B cell (primary cell): ENCODE results near the gene ERC2.

Experiments used
- EZH2 ChIP-seq: IDR thresholded peaks from 2 replicates; pipeline ENCODE4 v1.6.1; 2012; ENCODE audit warnings: borderline replicate concordance, low read depth, mild to moderate bottlenecking, moderate library complexity, low read length; ENCODE audit not compliant: insufficient read depth, poor library complexity, severe bottlenecking
- TF ChIP-seq, protein P1 (sequence below): fragments of 200-600 bp; IDR thresholded peaks from one replicate; pipeline ENCODE4 v1.8.0; 2022; ENCODE audit warnings: antibody characterized with exemption, mild to moderate bottlenecking

DNA sequence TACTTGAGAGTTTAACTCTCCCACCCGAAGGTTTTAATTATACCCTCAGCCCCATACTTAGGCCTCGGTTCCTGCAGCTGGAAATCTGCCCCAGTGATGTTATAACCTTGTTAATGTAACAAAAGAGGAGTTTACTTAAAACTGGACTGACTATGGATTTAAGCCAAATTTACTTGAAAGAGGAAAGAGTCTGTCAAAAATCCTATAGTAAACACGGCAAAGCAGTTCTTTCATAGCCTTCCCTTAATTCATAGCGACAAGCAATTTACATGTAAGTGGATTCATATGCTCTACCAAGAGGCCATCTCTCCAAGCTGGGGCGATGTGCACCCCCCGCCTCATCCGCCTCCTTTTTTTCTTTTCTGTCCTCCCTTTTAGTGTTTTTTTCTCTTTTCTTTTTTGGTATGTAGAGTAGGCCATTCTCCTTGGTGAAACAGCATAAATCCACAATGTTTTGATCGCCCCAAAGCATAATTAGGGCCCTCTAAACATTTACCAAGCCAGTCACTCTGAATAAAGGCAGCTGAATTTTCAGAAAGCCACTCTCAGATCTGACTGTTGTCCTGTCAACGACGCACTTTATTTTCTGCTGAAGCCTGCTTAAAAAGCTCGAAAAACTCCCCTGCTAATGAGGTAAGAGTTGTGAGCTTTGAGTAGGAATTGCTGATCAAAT, 608.1 kb downstream of the ERC2 start:
- TF ChIP-seq, protein P1, sequence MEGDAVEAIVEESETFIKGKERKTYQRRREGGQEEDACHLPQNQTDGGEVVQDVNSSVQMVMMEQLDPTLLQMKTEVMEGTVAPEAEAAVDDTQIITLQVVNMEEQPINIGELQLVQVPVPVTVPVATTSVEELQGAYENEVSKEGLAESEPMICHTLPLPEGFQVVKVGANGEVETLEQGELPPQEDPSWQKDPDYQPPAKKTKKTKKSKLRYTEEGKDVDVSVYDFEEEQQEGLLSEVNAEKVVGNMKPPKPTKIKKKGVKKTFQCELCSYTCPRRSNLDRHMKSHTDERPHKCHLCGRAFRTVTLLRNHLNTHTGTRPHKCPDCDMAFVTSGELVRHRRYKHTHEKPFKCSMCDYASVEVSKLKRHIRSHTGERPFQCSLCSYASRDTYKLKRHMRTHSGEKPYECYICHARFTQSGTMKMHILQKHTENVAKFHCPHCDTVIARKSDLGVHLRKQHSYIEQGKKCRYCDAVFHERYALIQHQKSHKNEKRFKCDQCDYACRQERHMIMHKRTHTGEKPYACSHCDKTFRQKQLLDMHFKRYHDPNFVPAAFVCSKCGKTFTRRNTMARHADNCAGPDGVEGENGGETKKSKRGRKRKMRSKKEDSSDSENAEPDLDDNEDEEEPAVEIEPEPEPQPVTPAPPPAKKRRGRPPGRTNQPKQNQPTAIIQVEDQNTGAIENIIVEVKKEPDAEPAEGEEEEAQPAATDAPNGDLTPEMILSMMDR: no peak
- TF ChIP-seq EZH2: no peak
